ENCODE results near the gene DCHS2. TPM values are rescaled to one million over a fixed set of nuclear protein-coding genes. Genes with fewer than 3 reads are reported as not detected.

DCHS2 gene
- polyA plus RNA-seq, 6 donors from 2014 or later, result 0.08 to 0.44 (median 0.26) TPM; not detected in 1

DNA sequence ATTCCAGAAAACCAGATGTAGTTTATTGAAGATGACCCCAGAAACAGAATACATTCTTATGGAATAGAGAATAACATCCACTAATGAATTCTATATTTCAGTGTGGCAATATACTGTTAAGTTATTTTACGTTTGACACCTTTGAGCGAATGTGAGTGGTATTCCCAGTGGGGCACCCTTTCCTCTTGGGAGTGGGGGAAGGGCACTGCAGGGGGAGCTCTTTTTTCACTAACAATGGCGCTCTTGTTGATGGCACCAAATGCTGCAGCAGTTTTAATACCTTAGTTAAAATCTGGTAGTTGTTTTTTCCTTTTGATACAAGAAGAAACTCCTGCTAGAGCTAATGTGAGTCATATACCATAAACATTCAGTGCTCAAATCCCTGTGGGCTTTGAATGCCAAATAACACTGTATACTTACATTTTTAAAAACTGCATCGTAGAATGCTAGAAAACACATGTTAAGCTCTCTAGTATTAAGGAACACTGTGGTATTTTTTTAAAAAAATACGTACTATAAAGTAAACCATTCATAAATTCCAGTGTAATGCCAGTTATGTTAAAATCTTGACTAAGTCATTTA, 178.5 kb downstream of the DCHS2 start:
- DNase-seq (no peak), ATAC-seq (ENCODE audit: low read depth in 2 of 2) (no peak)
- H3K4me1 Mint-ChIP-seq, result no peaks in the 10 kb centered on the region
- H3K4me3 Mint-ChIP-seq, result no peak overlapping the region
- peaks cover 0 to 15% (median under 1%) of the 10 kb centered on the region in 7 donors for H3K9me3 Mint-ChIP-seq
- H3K36me3 Mint-ChIP-seq, result peaks cover under 1 to 3% of the 10 kb centered on the region in 2 donors
- no peak overlapping the region for H3K27ac Mint-ChIP-seq
- H3K27me3 Mint-ChIP-seq, result peaks cover 16 to 35% (median 25%) of the 10 kb centered on the region in 3 donors

DNA sequence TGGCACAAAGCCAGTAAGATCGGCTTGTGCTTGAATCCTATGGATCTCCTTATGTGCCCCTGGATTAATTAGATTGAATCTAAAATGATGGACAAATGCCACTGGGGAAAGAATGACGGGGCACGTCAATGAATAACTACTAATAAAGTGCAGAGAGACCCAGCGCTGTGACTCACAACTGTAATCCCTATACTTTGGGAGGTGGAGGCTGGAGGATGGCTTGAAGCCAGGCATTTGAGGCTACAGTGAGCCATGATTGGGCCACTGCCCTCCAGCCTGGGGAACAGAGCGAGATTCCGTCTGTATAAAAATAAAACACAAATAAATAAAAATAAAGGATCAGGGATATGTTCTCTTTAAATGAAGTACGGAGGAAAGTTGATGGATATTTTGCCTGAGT, 179.4 kb downstream of the DCHS2 start:
- Mint-ChIP-seq H3K4me1 (no peaks in the 10 kb centered on the region), H3K4me3 (no peak overlapping the region), H3K36me3 (peaks cover 0 to 7% of the 10 kb centered on the region in 2 donors), H3K9me3 (peaks cover 0 to 19% (median 0%) of the 10 kb centered on the region in 7 donors), H3K27me3 (peaks cover 20 to 43% (median 33%) of the 10 kb centered on the region in 3 donors), H3K27ac (no peak overlapping the region)
- ATAC-seq (ENCODE audit: low read depth in 2 of 2) (no peak), DNase-seq (no peak)

DNA sequence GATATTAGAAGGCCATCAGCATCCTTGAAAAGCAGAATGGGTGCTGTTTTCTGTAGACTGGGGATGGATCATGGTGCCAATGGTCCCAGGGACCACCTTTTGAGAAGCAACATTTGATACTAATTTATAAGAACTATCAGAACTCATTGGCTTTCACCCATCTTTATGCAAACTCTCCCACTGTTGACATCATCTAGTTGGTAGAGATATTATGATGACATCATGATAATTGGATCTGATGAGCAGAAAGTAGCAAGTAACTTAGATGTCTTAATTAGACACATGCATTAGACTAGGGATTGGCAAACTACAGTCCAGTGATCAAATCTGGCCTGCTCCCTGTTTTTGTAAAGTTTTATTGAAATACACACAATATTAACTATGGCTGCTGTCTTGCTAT, 181.0 kb downstream of the DCHS2 start:
- Mint-ChIP-seq H3K9me3 (peaks cover 0 to 19% (median 0%) of the 10 kb centered on the region in 7 donors), H3K27me3 (peaks cover 25 to 38% (median 33%) of the 10 kb centered on the region in 3 donors), H3K4me3 (no peak overlapping the region), H3K36me3 (peaks cover 0 to 7% of the 10 kb centered on the region in 2 donors), H3K4me1 (no peaks in the 10 kb centered on the region), H3K27ac (no peak overlapping the region)
- ATAC-seq (ENCODE audit: low read depth in 2 of 2) (no peak), DNase-seq (no peak)

DNA sequence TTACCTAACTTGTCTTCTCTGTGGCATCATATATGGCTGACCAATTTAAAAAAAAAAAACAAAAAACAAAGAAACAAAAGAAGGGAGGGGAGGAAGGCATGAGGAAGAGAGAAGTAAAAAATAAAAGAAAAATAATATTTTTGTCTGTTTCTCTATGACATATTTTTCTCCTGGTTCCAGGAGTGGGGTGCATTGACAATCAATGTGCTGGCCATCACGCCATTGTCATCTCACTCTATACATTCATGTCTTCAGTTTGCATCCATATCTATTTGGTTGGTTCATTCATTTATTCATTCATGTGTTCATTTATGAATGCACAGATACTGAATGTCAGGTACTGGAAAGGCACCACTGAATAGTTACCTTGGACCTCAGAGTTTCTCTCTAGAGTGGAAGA, 183.4 kb downstream of the DCHS2 start:
- no peak overlapping the region for H3K4me3 Mint-ChIP-seq
- no peak overlapping the region for H3K27ac Mint-ChIP-seq
- peaks cover 0 to 19% (median 0%) of the 10 kb centered on the region in 7 donors for H3K9me3 Mint-ChIP-seq

DNA sequence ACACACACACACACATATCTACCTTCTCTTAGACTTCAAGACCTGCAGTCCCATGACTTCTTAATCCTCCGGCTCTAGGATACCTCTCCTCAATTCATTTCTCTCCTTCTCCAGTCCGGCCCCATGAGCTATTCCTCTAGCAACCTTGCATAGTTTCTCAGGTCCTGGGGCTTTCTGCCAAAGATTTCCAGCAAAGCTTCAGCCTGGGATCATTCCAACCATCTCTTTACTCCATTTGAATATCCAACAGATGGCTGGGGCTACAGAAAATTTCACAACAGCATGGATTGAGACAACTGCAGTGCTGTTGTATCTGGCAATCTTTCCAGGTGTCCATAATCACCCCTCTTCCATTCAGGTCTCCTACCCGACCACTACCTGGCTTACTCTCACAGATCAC, 184.1 kb downstream of the DCHS2 start:
- DNase-seq, result no peak
- ATAC-seq (ENCODE audit: low read depth in 2 of 2), result no peak
- Mint-ChIP-seq H3K9me3 (peaks cover 0 to 19% (median 0%) of the 10 kb centered on the region in 7 donors), H3K27ac (peak overlapping the region in 1 of 6 donors; percentile 9), H3K4me1 (no peaks in the 10 kb centered on the region), H3K36me3 (peaks cover 0 to 7% of the 10 kb centered on the region in 2 donors), H3K4me3 (no peak overlapping the region), H3K27me3 (peaks cover 28 to 46% (median 41%) of the 10 kb centered on the region in 3 donors)

More for the DNA sequence above, 183.4 kb downstream of the DCHS2 start:
- Mint-ChIP-seq H3K27me3 (peaks cover 28 to 42% (median 39%) of the 10 kb centered on the region in 3 donors), H3K36me3 (peaks cover 0 to 7% of the 10 kb centered on the region in 2 donors), H3K4me1 (no peaks in the 10 kb centered on the region)
- ATAC-seq (ENCODE audit: low read depth in 2 of 2), result no peak
- no peak for DNase-seq

DNA sequence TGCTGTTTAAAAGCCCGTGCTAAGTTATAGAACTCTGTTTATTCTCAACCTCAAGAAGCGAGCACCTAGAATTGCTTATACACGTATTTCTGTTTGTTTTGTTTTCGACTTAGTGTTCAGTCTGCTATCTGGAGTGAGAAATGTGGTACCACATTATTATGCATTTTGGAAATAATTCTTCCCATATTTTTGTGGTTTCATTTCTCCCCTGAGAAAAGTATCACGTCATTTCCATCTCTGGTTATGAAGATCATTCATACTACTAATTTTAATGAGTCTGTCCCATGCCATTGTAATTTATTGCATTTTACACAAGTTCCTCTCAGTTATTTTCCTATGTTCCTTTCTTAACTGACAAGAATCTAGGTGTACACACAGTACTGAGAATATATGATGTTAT, 186.0 kb downstream of the DCHS2 start:
- Mint-ChIP-seq H3K27ac (no peak overlapping the region), H3K36me3 (peaks cover 0 to 7% of the 10 kb centered on the region in 2 donors), H3K27me3 (peaks cover 23 to 37% (median 34%) of the 10 kb centered on the region in 3 donors), H3K4me1 (no peaks in the 10 kb centered on the region), H3K9me3 (peaks cover 0 to 19% (median 0%) of the 10 kb centered on the region in 7 donors), H3K4me3 (no peak overlapping the region)
- ATAC-seq (ENCODE audit: low read depth in 2 of 2) (no peak), DNase-seq (no peak)

DNA sequence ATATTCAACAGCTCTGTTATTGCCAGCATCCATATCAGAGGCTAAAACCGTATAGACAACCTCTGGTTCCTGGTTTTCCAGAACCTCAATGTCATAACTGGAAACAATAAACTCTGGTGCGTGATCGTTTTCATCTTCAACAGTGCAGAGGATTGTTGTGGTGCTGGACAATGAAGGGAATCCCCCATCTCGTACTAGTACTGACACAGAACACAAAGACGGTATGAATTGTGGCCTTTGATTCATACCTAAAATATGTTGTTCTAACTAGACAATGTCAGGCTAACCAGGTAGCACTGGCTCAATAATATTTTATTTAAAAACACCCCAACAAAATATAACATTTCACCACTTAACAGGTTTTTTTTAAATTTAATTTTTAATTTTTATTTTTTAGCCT, 186.9 kb downstream of the DCHS2 start:
- no peaks in the 10 kb centered on the region for H3K4me1 Mint-ChIP-seq
- ATAC-seq (ENCODE audit: low read depth in 2 of 2) (no peak), DNase-seq (no peak)
- H3K36me3 Mint-ChIP-seq, result peaks cover 0 to 7% of the 10 kb centered on the region in 2 donors
- no peak overlapping the region for H3K4me3 Mint-ChIP-seq
- no peak overlapping the region for H3K27ac Mint-ChIP-seq
- H3K27me3 Mint-ChIP-seq, result peaks cover 22 to 45% (median 40%) of the 10 kb centered on the region in 3 donors
- peaks cover 0 to 19% (median 0%) of the 10 kb centered on the region in 7 donors for H3K9me3 Mint-ChIP-seq

DNA sequence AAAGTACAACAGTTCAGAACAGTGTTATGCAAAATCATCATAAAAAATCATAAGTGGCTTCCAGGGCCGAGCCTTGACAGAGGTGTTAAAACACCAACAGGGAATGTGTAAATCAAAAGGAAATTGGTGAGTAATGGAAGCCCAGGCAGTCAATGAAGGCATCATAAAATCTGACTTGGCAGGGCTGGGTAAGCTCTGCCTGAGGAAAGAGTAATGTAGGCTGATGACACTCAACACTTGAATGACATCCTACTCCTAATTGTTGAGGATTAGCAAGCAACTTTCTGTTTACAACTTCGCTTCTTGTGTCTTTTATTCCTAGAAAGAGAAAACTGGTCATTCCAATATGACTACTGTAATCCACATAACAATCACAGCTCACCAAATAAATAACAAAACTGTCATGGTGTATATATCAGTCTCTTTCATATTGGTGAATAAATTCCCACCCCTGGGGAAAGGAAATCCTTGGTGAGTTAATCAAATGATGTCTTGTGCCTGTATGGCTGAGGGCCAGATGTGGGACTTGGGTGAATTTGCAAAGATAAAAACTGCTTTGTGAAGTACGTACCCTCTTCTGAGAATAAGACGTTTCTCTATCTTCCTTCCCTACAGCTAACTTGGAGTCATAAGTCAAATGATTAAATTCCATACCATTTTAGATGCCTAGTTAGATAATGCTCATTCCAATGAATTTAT, 196.8 kb downstream of the DCHS2 start:
- H3K9me3 Mint-ChIP-seq, result peaks cover 0 to 2% (median 0%) of the 10 kb centered on the region in 7 donors

DNA sequence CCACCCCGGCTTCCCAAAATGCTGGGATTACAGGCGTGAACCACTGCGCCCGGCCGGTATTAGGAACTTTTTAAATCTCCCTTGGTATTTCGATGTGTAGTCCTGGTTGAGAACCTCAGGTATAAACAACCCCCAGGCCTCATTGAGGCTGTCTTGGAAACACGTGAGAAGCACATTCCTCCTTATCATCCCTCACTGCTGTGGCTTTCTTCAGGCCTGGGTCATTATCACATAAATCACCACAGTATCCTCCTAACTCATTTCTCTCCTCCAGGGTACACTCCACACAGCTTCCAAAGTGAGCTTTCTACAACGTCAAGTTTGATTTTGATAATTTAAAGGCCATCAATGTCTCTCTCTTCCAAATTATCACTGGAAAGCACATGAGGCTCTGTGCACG, 198.2 kb downstream of the DCHS2 start:
- Mint-ChIP-seq H3K36me3 (no peaks in the 10 kb centered on the region), H3K27me3 (peaks cover 8 to 25% (median 19%) of the 10 kb centered on the region in 3 donors), H3K4me3 (no peak overlapping the region), H3K9me3 (peaks cover 0 to 2% (median 0%) of the 10 kb centered on the region in 7 donors), H3K4me1 (no peaks in the 10 kb centered on the region), H3K27ac (no peak overlapping the region)
- ATAC-seq (ENCODE audit: low read depth in 2 of 2), result no peak
- DNase-seq, result no peak

More for the DNA sequence above, 196.8 kb downstream of the DCHS2 start:
- Mint-ChIP-seq H3K4me3 (no peak overlapping the region), H3K27ac (no peak overlapping the region), H3K4me1 (no peaks in the 10 kb centered on the region), H3K27me3 (peaks cover 6 to 27% (median 22%) of the 10 kb centered on the region in 3 donors), H3K36me3 (no peaks in the 10 kb centered on the region)
- no peak for DNase-seq
- no peak for ATAC-seq (ENCODE audit: low read depth in 2 of 2)

DNA sequence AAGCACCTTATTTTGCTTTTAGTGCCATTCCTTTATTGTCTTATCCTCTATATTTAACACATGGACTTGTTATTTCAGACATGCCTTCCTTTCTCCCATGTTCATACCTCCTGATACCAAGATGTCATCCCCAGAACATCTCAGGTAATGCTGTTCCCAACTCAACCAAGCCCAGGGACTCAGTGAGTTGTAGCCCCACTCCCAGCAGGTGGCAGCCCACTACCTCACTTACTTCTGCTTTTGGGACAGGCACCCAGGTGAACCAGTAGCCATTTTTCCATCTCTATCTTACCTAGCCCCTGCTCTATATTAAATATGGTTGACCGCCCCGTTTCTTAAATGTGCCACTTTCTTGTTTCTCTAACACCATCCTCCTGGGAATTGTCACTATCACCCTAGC, 199.0 kb downstream of the DCHS2 start:
- H3K4me1 Mint-ChIP-seq, result no peaks in the 10 kb centered on the region
- H3K9me3 Mint-ChIP-seq, result peaks cover 0 to 2% (median 0%) of the 10 kb centered on the region in 7 donors
- H3K27ac Mint-ChIP-seq, result no peak overlapping the region
- peak; percentile 8 for DNase-seq
- H3K4me3 Mint-ChIP-seq, result no peak overlapping the region
- peaks cover 8 to 29% (median 24%) of the 10 kb centered on the region in 3 donors for H3K27me3 Mint-ChIP-seq
- H3K36me3 Mint-ChIP-seq, result no peaks in the 10 kb centered on the region
- ATAC-seq (ENCODE audit: low read depth in 2 of 2), result peak; percentile 53

DNA sequence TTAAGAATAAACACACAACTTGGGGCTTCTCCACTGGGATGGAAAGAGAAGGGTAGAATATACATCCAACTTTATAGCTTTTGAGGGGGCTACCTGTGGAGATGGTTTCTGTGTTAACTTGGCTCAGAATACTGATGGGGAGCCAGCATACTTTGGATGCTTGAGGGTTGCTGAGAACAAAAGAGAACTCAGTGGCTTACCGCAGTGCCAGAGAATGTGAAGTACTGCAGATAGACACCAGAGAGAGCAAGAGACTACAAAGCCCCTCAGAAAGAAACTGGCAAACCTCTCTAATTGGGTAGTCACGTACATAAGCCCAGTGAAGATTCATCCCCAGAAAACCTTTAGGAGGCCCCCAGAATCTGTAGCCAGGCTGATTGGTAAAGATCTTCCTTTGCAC, 214.4 kb downstream of the DCHS2 start:
- no peak overlapping the region for H3K27ac Mint-ChIP-seq
- peaks cover 0 to 8% of the 10 kb centered on the region in 2 donors for H3K36me3 Mint-ChIP-seq
- H3K27me3 Mint-ChIP-seq, result peaks cover 35 to 46% (median 40%) of the 10 kb centered on the region in 3 donors

DNA sequence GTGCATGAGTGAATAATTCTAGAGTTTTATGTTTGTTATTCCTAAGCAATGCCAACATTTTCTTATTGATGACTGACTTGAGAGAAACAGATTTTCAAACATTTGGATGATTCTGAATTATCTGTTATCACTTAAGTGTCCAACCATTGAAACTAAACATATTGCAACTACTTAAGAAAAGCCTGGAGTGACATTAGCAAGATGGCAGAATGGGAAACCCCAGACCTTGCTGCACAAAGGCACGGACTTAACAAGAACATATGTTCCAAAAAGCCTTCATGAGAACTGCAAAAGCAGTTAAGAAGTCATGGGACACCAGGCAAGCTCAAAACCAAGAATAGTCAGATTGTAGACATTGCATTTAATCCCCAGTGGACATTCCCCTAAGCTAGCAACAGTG, 215.1 kb downstream of the DCHS2 start:
- no peak for DNase-seq
- Mint-ChIP-seq H3K27ac (no peak overlapping the region), H3K4me3 (no peak overlapping the region), H3K36me3 (peaks cover 0 to 8% of the 10 kb centered on the region in 2 donors), H3K27me3 (peaks cover 35 to 46% (median 40%) of the 10 kb centered on the region in 3 donors), H3K9me3 (peaks cover 4 to 22% (median 10%) of the 10 kb centered on the region in 7 donors), H3K4me1 (no peaks in the 10 kb centered on the region)
- ATAC-seq (ENCODE audit: low read depth in 2 of 2), result no peak

More for the DNA sequence above, 214.4 kb downstream of the DCHS2 start:
- ATAC-seq (ENCODE audit: low read depth in 2 of 2), result no peak
- Mint-ChIP-seq H3K4me1 (no peaks in the 10 kb centered on the region), H3K9me3 (peaks cover 4 to 22% (median 10%) of the 10 kb centered on the region in 7 donors), H3K4me3 (no peak overlapping the region)
- DNase-seq, result no peak

DNA sequence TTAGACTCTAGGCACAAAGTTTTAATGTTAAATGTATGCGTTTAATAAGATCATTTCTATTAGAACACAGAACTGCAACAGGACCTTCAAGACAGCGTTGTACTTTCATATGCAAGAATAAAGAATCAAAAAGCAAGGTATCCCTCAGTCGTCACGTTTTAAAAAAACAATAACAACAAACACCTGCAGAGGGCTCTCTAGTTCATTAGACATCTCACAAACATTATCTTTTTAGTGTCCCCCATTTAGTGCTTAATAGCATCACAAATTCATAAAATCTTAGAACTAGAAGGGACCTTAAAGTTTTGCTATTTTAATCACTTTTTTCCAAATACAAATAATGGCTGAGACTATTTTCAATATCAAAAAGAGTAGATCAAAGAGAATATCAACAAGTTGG, 236.6 kb downstream of the DCHS2 start:
- H3K4me1 Mint-ChIP-seq, result no peaks in the 10 kb centered on the region
- H3K9me3 Mint-ChIP-seq, result peaks cover 0 to 2% (median 0%) of the 10 kb centered on the region in 7 donors
- H3K36me3 Mint-ChIP-seq, result no peaks in the 10 kb centered on the region
- H3K4me3 Mint-ChIP-seq, result no peak overlapping the region
- DNase-seq (no peak), ATAC-seq (ENCODE audit: low read depth in 2 of 2) (no peak)
- peaks cover 2 to 13% (median 10%) of the 10 kb centered on the region in 3 donors for H3K27me3 Mint-ChIP-seq
- no peak overlapping the region for H3K27ac Mint-ChIP-seq

DNA sequence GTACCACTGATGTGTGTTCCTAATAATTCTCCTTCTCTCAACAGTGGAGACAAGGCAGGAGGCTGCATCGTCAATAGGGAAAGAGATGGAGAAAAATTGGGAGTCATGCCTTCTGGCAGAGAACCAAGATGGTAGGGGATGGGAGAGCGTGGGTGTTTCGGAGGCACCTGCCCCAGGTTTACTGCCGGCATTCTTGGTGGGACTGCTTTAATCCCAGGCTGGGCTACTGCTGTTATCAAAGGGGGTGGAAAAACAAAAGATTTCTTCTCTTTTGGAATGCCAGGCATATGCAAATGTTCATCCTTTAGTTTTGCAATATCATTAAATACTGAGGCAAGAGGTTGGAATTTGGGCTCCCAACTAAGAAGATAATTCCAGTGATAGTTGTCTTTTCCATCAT, 257.0 kb downstream of the DCHS2 start:
- H3K4me1 Mint-ChIP-seq, result no peaks in the 10 kb centered on the region
- H3K4me3 Mint-ChIP-seq, result no peak overlapping the region
- H3K27me3 Mint-ChIP-seq, result peaks cover 8 to 23% (median 8%) of the 10 kb centered on the region in 3 donors
- ATAC-seq (ENCODE audit: low read depth in 2 of 2) (no peak), DNase-seq (no peak)
- no peaks in the 10 kb centered on the region for H3K9me3 Mint-ChIP-seq
- no peaks in the 10 kb centered on the region for H3K36me3 Mint-ChIP-seq
- no peak overlapping the region for H3K27ac Mint-ChIP-seq

All from naive B cell (primary cell).